ENCODE results near the gene CCL14.

The CCL14 gene

GRCh38 chr17:35988164-35988563, 1.6 kb upstream of the CCL14 start:
- DNase-seq (ENCODE audit: low read depth in 3 of 3): no peak

DNA sequence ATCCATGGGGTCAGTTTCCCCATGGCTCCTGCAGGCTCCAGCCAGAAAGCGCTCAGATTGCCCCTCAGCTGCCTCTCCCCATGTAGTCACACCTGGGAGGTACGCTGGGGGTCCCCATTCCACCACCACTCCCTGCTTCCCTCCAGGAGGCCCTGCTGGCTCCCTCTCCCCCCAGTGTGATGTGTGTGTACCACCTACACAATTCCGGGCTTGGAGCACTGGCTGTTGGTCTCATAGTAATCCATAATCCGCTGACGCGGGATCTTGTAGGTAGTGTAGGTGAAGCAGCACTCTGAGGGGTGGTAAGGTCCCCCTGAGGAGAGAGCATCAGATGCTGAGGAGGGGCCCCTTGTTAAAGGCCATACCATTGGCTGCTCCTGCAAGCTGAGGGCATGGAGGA, 2.4 kb downstream of the CCL14 start:
- no peak for DNase-seq (ENCODE audit: low read depth in 3 of 3)

GRCh38 chr17:35982409-35983191, 3.9 kb downstream of the CCL14 start:
- DNase-seq (ENCODE audit: low read depth in 3 of 3): no peak

GRCh38 chr17:35981908-35982330, 4.6 kb downstream of the CCL14 start:
- DNase-seq (ENCODE audit: low read depth in 3 of 3): no peak

- DNase-seq (ENCODE audit: low read depth in 3 of 3): no peak
Measured at GRCh38 chr17:35981246-35981645, 5.3 kb downstream of the CCL14 start, which contains the start of gene CCL16. Gene CCL16, minus strand, starts transcription at chr17:35981497. Its CDS starts 77 bp downstream, at chr17:35981420.

DNA sequence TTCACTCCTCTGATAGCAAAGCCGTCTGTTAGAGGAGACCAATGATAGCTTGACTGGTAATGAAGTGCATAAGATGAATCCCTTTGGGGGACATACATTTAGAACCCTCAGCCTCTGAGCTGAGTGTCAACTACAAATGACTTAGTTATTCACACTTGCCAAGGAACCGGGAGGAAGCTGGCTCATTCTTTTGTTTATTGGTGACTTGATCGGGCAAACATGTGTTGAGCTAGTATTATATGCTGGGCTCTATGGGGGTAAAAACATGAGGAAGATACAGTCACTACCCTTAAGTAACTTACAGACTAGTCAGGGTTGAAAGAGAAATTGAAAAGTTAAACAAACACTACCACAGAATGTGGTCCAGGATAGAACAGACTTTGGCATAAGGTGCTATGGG, 8.2 kb downstream of the CCL14 start:
- DNase-seq (ENCODE audit: low read depth in 3 of 3): no peak

DNA sequence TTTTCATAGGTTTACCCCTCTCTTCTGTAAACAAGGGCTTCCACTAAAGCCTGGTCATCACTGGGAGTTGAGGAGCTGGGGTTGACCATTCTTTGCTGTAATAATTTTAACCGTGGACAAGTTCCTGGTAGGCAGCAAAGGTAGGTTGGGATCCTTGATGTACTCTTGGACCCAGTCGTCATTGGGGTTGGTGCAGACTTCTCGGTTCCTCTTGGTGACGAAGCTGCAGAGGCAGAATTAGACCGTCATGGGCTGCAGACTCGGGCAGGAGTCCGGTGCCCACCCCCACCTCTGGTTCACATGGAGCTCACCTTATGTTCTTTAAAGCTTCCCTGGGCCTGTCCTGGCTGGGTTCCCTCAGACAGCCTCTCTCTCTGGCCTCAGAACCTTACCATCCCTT, 9.0 kb downstream of the CCL14 start:
- no peak for DNase-seq (ENCODE audit: low read depth in 3 of 3)

GRCh38 chr17:35973333-35974260, 12.9 kb downstream of the CCL14 start:
- no peak for DNase-seq (ENCODE audit: low read depth in 3 of 3)

GRCh38 chr17:35972945-35973332, 13.6 kb downstream of the CCL14 start:
- no peak for DNase-seq (ENCODE audit: low read depth in 3 of 3)

DNA sequence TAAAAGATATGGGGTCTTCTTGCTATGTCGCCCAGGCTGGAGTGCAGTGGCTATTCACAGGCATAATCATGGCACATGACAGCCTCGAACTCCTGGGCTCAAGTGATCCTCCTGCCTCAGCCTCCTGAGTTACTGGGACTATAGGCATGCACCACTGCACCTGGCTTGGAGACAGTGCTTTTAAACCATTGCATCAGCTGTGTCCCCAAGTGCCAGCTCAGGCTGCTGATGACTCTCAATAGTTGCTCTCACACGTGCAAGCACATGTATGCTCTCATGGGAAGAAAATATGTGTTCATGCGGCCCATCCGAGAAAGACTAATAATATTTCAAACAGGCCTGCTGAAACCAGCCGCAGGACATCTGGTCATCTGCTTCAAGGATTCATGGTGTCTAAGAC, 14.0 kb downstream of the CCL14 start:
- no peak for DNase-seq (ENCODE audit: low read depth in 3 of 3)

DNA sequence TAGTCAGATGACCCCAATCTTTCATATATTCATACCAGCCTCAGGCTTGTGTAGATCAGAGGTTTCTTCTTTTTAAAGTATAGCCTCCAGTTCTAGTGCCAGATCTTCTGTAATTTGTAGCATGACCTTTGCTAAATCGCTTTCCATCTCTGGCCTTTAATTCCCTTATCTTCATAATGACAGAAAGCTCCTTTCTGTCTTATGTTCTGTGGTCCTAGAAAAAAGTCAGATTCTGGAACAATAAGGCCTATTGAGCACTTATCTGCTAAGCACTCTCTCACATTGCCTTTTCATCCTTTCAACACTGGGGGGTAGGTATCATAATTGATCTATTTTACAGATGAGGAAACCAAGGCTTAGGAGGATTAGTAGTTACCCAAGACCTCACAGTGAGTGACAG, 14.5 kb downstream of the CCL14 start:
- DNase-seq (ENCODE audit: low read depth in 3 of 3): no peak

DNA sequence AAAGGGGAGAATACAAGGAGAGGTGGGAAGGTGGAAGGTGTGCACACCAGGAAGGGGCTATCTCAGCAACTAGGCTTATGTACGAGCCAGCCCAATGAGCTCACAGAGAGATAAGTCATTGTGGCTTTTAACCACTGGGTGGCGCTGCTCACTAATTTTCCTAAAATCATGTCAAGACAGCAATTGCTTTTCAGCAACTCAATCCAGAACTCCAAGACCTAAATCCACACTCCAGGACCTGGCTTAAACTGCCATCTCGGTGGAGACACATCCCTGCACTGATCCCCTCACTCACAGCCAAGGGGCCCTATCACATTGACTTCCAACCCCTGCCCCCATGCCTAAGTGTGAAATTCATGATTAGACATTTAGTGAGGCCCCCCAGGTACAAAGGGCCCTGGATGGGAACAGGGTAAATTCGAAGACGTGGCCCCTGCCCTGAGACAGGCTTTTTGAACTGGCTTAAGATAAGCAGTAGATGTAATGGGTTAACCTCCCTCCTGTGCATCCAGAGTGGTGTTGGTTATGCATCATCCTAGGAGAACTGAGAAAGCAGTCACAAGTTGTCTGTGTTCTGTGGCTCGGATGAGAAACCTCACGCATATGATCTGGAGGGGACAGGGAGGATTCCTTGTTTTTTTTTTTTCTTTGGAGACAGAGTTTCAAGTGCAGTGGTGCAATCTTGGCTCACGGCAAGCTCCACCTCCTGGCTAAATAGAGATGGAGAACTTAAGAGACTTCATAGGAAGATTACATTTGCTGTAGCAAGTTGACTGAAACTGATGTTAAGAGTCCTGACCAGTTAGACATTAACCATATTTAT, 16.8 kb downstream of the CCL14 start:
- peak; percentile 33 to 64 (median 58) for DNase-seq (ENCODE audit: low read depth in 3 of 3)

GRCh38 chr17:35968520-35969054, 17.9 kb downstream of the CCL14 start:
- DNase-seq (ENCODE audit: low read depth in 3 of 3): no peak

- no peak for DNase-seq (ENCODE audit: low read depth in 3 of 3)
Measured at GRCh38 chr17:35965272-35965671, 21.3 kb downstream of the CCL14 start.

DNA sequence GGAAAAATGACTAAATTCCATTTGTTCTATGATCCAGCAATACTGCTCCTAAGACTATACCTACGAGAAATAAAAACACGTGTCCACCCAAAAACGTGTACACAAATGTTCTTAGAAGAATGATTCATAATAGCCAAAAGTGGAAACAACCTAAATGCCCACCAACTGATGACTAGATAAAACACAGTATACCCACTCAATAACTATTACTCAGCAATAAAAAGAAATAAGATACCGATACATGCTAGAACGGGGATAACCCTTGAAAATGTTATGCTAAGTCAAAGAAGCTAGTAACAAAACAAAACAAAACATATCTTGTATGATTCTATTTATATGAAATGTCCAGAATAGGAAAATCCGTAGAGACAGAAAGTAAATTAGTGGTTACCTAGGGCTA, 22.9 kb downstream of the CCL14 start:
- no peak for DNase-seq (ENCODE audit: low read depth in 3 of 3)

DNA sequence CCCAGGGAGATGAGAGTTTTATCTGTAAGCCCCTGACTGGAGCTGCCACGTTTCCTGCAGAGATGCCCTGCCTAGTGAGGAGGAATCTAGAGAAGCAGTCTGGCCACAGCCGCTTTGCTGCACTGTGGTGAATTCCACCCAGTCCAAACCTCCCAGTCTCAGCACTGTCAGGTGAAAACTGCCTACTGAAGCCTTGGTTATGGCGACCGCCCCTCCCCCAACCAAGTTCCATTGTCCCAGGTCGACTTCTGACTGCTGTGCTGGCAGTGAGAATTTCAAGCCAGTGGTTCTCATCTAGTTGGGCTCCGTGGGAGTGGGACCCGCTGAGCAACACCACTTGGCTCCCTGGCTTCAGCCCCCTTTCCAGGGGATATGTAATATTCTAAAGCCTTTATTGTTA, 32.8 kb downstream of the CCL14 start:
- no peak for DNase-seq (ENCODE audit: low read depth in 3 of 3)

- no peak for DNase-seq (ENCODE audit: low read depth in 3 of 3)
Measured at GRCh38 chr17:35949401-35949800, 37.1 kb downstream of the CCL14 start.

DNA sequence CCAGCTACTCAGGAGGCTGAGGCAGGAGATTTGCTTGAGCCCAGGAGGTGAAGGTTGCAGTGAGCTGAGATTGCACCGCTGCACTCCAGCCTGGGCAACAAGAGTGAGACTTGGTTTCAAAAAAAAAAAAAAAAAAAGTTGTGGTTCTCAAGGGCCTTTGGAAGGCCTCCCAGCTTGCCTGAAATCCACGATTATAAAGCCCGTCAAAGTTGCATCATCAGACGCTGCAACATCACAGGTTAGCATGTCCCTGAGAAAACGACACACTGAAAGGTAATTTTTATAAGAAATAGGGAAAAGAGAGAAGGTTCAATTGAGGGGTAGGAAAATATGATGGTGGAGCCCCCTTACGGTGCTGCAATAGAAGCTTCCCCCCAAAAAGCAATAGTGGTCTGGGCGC, 38.4 kb downstream of the CCL14 start:
- no peak for DNase-seq (ENCODE audit: low read depth in 3 of 3)

- DNase-seq (ENCODE audit: low read depth in 3 of 3): peak in 2 of 3 donors; percentile 14 to 16
Measured at GRCh38 chr17:35947156-35947585, 39.4 kb downstream of the CCL14 start.

GRCh38 chr17:35944151-35944550, 42.4 kb downstream of the CCL14 start:
- no peak for DNase-seq (ENCODE audit: low read depth in 3 of 3)

- DNase-seq (ENCODE audit: low read depth in 3 of 3): no peak
Measured at GRCh38 chr17:35943537-35943936, 43.0 kb downstream of the CCL14 start, which contains the start of gene LYZL6. Gene LYZL6, minus strand, starts transcription at chr17:35943713. Its CDS starts 4,357 bp downstream, at chr17:35939356.
